ENCODE data around the gene AANAT. TPM values are rescaled to one million over a fixed set of nuclear protein-coding genes. Genes with fewer than 3 reads are reported as not detected.

AANAT gene
- polyA plus RNA-seq, 3 donors, result 0.35 TPM; not detected in 2

DNA sequence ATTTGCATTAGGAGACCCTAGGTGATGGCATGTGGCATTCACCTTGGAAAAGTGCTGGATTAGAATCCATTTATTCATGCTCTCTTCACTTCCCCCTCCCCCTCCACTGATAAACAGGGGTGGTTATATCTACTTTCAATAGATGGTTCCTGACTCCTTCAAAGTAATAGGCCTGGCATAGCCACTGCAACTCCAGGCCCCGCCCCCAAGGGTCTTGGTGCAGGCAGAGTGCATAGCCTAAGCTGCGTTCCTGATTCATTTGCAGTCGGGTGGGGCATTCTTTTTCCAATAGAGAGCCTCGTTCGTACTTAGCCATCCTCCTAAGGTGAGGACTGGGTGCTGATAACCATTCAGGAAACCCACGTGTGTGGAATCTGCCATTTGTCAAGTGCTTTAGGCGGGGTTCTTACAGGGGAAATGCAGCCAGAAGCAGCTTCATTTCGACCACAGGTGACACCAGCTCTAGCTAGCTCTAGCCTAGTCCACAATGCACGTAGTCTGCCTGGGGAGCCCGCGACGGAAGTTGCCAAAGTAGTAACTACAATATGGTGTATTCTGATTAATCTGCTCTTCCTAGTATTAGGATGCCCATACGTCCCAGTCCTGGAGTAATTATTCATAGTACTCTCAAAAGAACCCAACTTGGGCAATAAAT, 25.6 kb upstream of the AANAT start:
- no peak for DNase-seq (ENCODE audit: low read depth in 3 of 3, low spot score in 2 of 3)

- DNase-seq (ENCODE audit: low read depth in 3 of 3, low spot score in 2 of 3), result no peak
Observed at GRCh38 chr17:76442341-76443338, 24.8 kb upstream of the AANAT start.

DNA sequence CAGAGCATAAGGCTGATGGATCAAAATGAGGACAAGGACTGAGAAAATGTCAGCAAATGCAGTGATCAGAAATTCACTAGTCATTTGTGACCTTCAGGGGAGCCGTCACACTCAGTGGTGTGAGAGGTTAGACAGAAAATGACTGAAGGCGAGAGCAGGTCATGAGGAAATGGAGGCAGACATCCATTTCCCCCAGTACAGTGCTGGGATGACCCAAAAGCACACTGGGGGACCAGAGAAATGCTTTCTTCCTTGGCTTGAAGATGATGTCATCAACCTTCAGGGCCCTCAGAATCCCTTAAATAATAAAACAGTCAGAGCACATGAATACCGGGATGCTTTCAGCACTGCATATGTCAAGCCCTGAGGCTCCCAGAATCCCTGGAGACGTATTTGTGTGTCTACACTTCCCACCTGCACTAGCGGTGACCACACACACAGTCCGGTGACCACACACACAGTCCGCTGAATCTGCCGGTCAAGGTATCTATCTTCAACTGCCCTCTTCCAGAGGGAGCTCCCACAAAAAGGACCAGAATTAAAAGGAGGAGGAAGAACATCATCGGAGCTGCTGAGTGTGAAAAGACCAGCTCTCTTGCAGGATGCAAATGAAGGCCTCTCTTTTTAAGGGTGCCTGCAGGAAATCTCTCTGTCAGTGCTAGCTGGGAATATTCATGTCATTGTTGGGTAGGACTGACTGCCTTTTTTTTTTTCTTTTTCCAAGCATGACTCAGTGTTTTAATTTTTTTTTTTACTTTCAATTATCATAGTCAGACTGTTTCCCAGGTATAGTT, 22.7 kb upstream of the AANAT start:
- no peak for DNase-seq (ENCODE audit: low read depth in 3 of 3, low spot score in 2 of 3)

- no peak for DNase-seq (ENCODE audit: low read depth in 3 of 3, low spot score in 2 of 3)
Observed at GRCh38 chr17:76445697-76446448, 21.5 kb upstream of the AANAT start.

DNA sequence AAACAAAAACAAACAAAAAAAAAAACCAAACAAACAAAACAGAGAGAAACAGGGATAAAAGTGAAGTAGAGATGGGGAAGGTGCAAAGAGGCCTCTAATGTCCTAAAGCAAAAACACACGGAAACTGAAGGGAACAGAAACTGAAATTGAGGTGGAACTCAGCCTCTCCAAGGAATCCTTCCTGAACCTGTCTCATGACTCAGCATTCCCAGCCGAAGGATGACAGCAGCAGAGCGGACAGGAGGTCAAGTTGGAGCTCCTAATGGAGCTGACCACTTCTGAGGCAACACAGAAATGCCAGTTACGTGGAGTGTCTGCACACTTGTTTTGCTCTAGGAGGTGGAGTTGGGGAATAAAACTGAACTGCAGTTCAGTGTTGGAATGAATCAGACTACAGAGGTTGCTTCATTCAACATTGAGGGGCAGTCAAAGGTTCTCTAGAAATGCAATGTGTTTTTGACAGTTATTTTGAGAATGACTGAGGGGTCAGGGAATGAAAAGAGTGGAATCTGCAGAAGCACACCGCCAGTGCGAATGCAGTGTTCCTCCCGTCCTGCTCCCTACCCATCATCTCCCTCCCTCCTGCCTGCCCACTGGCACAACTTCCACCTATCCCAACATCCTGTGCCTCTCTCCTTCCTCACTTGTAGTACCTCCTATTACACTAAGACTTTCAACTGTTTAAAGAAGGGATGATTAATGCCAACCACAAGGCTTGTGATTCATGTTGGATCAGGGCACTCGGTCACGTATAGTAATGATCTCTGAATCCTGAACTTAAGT, 20.8 kb upstream of the AANAT start:
- DNase-seq (ENCODE audit: low read depth in 3 of 3, low spot score in 2 of 3), result no peak

DNA sequence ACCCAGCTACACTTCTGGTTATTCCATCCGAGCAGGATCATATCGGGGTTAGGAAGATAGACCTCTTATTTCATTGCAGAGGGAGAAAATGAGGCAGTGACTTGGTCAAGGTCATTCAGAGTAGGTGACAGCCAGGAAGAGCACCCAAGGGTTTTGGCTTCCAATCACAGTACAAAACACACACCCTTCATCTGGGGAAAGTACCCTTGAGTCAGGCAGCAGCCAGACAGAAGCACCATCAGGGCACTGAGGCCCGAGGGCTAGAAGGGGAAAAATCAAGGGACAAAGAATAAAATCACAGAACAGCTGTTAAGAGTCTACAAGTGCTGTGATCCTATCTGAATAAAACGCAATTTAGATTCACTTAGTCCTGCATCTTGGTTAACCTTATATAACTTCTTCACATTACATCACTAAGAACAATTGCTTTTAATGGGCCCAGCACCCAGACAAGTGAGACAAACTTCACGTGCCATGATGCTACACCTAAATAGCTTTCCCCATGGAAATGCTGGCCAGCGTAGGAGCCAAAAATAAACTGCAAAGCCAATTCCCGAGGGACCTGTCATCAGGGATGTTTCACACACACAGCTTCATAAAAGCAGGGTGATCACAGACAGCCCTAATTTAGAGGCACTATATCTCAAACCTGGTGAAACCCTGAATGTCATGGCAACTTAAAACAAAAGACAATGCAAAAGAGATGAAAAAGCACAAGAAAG, 19.3 kb upstream of the AANAT start:
- DNase-seq (ENCODE audit: low read depth in 3 of 3, low spot score in 2 of 3), result no peak

DNA sequence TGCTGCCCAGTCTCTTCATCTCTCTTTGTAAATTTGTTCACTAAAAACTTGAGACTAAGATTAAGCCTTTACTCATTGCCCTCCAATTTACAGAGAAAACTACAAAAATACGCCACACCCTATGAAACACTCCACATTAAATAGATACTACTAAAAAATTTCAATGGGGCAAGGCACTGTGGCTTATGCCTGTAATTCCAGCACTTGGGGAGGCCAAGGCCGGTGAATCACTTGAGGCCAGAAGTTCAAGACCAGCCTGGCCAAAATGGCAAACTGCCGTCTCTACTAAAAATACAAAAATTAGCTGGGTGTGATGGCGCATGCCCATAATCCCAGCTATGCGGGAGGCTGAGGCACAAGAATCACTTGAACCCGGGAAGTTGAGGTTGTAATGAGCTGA, 18.3 kb upstream of the AANAT start:
- DNase-seq (ENCODE audit: low read depth in 3 of 3, low spot score in 2 of 3), result no peak

- no peak for DNase-seq (ENCODE audit: low read depth in 3 of 3, low spot score in 2 of 3)
Observed at GRCh38 chr17:76451506-76451905, 15.9 kb upstream of the AANAT start.

GRCh38 chr17:76452127-76452659, 15.2 kb upstream of the AANAT start:
- DNase-seq (ENCODE audit: low read depth in 3 of 3, low spot score in 2 of 3), result no peak

- DNase-seq (ENCODE audit: low read depth in 3 of 3, low spot score in 2 of 3), result peak; percentile 41 to 68 (median 55)
Observed at GRCh38 chr17:76452660-76453430, 14.6 kb upstream of the AANAT start, which contains the start of gene UBE2O. TSS of gene UBE2O (minus strand) at chr17:76453152. CDS start at chr17:76453141, 11 bp downstream.

GRCh38 chr17:76453431-76453743, 14.0 kb upstream of the AANAT start:
- no peak for DNase-seq (ENCODE audit: low read depth in 3 of 3, low spot score in 2 of 3)

DNA sequence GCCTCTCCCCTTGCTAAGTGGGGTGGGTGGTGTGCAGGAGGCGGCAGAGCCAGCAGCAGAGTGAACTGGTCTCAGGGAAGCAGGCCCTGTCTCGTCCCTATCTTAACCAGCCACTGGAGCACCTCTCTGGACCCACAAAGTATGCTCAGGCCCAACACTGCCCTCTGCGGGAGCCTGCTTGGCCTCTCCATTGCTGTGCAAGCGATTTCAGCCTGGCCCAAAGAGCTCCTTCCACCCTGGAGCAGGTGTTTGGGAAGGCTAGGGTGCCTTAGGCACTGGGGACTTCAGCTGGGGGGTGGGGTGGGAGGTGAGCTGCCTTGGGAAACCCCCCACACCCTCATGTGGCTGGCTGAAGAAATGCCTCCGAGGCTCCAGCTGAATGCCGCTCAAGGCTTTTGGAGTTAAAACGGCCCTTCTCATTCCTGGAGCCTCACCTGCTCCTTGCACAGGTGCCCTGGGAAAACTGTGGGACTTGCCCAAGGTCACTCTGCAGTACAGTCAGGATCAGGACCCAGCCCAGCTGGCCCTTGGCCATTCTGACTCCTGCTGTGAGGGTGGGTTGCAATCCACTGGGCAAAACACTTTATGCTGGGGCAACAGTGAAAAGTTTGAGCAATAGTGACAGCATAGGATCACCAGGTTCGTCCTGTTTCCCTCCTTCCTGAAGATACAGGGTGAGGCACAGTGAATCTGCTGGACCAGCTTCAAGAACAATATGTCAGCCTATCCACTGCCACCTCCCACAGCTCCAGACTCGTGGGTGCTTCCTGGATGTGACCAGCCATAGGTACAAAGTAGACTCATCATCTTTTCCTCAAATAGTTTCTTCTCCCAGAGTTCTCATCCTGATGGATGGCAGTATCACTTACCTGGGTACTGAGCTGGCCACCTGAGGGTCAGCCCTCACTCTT, 8.6 kb upstream of the AANAT start:
- DNase-seq (ENCODE audit: low read depth in 3 of 3, low spot score in 2 of 3), result no peak

- DNase-seq (ENCODE audit: low read depth in 3 of 3, low spot score in 2 of 3), result no peak
Observed at GRCh38 chr17:76459674-76460073, 7.7 kb upstream of the AANAT start.

GRCh38 chr17:76461765-76462555, 5.4 kb upstream of the AANAT start:
- DNase-seq (ENCODE audit: low read depth in 3 of 3, low spot score in 2 of 3), result no peak

DNA sequence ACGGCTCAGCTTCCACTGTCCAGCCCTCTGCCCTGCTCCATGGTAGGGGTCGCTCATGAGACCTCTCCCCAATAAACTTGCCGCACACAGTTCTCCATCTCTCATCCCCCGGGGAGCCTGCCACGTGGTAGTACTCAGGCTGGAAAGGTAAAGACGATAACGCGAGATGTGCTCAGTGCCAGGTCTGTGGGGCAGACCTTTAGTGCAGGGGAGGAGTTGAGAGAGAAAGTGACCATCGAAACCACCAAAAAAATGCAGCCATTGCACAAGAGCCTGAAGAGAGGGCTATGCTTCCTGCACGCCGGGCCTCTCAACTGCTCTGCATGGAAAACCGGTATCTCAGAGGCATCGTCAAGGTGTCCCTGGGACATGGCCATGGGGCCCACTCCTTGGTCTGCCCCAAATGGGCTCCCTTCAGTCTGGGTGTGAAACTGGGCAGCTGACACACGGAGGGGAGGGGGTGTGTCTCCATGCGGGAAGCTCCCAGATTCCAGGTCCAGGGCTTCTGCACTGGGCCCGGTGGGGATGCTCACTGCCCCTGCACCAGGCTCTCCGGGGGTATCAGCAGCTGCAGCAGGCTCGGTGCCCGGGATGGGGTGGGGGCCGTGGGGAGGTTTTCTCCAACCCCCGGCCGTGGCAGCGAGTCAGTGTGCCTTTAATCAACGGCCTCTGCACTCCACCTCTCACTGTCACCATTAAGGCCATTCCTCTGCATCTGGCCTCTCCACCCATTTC, 4.7 kb upstream of the AANAT start:
- no peak for DNase-seq (ENCODE audit: low read depth in 3 of 3, low spot score in 2 of 3)

DNA sequence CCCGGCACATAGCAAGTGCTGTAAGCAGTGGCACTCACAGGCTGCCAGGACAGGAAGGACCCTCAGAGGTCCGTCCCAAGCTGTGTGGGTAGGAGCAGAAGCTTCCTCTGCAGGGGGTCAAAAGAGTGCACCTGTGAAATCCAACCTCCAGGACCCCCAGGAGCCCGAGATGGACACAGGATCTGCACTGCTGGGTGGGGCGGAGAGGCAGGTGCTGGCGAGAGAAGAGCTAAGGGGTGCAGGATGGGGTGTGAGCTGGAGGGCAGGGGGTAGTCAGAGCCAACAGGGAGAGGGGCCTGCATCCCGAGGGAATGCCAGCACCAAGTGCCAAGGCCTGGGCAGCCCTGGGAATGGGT, 650 bp upstream of the AANAT start:
- no peak for DNase-seq (ENCODE audit: low read depth in 3 of 3, low spot score in 2 of 3)
